Endodermal cell (in vitro differentiated cells): ENCODE data around the gene SPAG17. TPM values are rescaled to one million over a fixed set of nuclear protein-coding genes. Genes with fewer than 3 reads are reported as not detected.

Source experiments
- DNase-seq: peaks from one replicate; pipeline ENCODE4 v3.0.0-alpha.2; 2017
- H3K27ac ChIP-seq: 2 replicates; pipeline ENCODE4 v1.5.1; 2013; ENCODE audit warnings: mild to moderate bottlenecking, low read depth, low read length, moderate library complexity
- H3K27me3 ChIP-seq: 2 replicates; pipeline ENCODE4 v1.6.1; 2013; ENCODE audit warnings: mild to moderate bottlenecking, low read length, moderate library complexity; ENCODE audit not compliant: insufficient read depth, control insufficient read depth, poor library complexity, severe bottlenecking
- H3K36me3 ChIP-seq: 2 replicates; pipeline ENCODE4 v1.7.0; 2013; ENCODE audit warnings: mild to moderate bottlenecking, low read length, moderate library complexity; ENCODE audit not compliant: control insufficient read depth, insufficient read depth
- H3K4me1 ChIP-seq: one replicate; pipeline ENCODE4 v1.7.0; 2013; ENCODE audit warnings: low read length; ENCODE audit not compliant: control insufficient read depth, insufficient read depth
- H3K4me3 ChIP-seq: 2 replicates; pipeline ENCODE4 v1.5.1; 2013; ENCODE audit warnings: mild to moderate bottlenecking, low read length, moderate library complexity
- H3K9ac ChIP-seq: 2 replicates; pipeline ENCODE4 v1.6.1; 2013; ENCODE audit warnings: mild to moderate bottlenecking, low read length, moderate library complexity; ENCODE audit not compliant: poor library complexity, severe bottlenecking; ENCODE audit errors: extremely low read depth
- H3K9me3 ChIP-seq: 2 replicates; pipeline ENCODE4 v1.6.1; 2013; ENCODE audit warnings: mild to moderate bottlenecking, low read length, moderate library complexity; ENCODE audit not compliant: control insufficient read depth
- H3K27ac Mint-ChIP-seq: 2 replicates; pipeline ENCODE4 v1.8.0; 2020; ENCODE audit warnings: mixed read lengths
- H3K27me3 Mint-ChIP-seq: 2 replicates; pipeline ENCODE4 v1.8.0; 2021; ENCODE audit warnings: mild to moderate bottlenecking, mixed read lengths; ENCODE audit not compliant: insufficient read depth
- H3K36me3 Mint-ChIP-seq: 2 replicates; pipeline ENCODE4 v1.8.0; 2020; ENCODE audit warnings: low read depth, mixed read lengths
- H3K4me1 Mint-ChIP-seq: 2 replicates; pipeline ENCODE4 v1.8.0; 2020; ENCODE audit warnings: mixed read lengths
- H3K4me3 Mint-ChIP-seq: 2 replicates; pipeline ENCODE4 v1.8.0; 2020; ENCODE audit warnings: mild to moderate bottlenecking, moderate library complexity, mixed read lengths
- H3K9me3 Mint-ChIP-seq: 2 replicates; pipeline ENCODE4 v1.8.0; 2020; ENCODE audit warnings: mild to moderate bottlenecking, mixed read lengths
- WGBS, 2 experiments: methylation state at CpG; one replicate each; pipeline versions ENCODE4 v1.1.5 to v1.1.7; 2013; ENCODE audit warnings: missing lambda C conversion rate in 2 of 2, mixed read lengths in 1 of 2; ENCODE audit not compliant: insufficient coverage in 1 of 2, insufficient read length in 1 of 2; 5-methylcytosine and 5-hydroxymethylcytosine counted together
- total RNA-seq, 2 donors: library from RNA; stranded (reverse); fragmentation: NEBNext Ultra II Directional in 1 of 2; extraction: Animal tissue kit (Norgen Biotek cat#: 25700) in 1 of 2; gene quantifications; 2 replicates in 1 of 2; 3 replicates in 1 of 2; pipeline ENCODE4 v1.2.1, GENCODE V29; 2021
- TF ChIP-seq, protein P1 (sequence below): fragments of 200-600 bp; sonication (generic); conservative IDR thresholded peaks from 2 replicates; pipeline ENCODE4 v1.5.0; 2021; ENCODE audit warnings: antibody characterized with exemption, mild to moderate bottlenecking

Gene SPAG17
- total RNA-seq, 2 donors from 2014 or later = 5.0 to 6.3 TPM

DNA sequence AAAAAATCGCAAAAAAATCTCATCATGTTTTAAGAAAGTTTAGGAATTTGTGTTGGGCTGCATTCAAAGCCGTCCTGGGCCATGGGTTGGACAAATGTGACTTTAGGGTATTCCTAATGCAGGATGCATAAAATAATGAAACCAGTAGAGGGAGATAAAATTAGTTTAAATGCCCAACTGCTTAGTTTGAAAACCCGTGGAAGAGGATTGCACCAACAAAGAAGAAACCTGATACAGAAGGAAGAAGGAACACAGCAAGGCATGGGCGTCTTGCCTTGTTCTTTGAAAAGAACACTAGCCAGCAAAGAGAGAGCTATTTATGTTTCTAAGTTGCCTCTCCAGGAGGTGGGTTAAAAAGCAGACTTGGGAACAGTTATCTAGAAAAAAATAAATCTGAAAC is 217.6 kb downstream of the SPAG17 start:
- Histone ChIP-seq H3K4me1 (peaks cover 3% of the 10 kb centered on the region), H3K27me3 (no peaks in the 10 kb centered on the region), H3K27ac (no peak overlapping the region), H3K9ac (no peak overlapping the region), H3K36me3 (no peaks in the 10 kb centered on the region), H3K9me3 (no peaks in the 10 kb centered on the region), H3K4me3 (no peak overlapping the region)
- no peak for DNase-seq
- TF ChIP-seq, protein P1, sequence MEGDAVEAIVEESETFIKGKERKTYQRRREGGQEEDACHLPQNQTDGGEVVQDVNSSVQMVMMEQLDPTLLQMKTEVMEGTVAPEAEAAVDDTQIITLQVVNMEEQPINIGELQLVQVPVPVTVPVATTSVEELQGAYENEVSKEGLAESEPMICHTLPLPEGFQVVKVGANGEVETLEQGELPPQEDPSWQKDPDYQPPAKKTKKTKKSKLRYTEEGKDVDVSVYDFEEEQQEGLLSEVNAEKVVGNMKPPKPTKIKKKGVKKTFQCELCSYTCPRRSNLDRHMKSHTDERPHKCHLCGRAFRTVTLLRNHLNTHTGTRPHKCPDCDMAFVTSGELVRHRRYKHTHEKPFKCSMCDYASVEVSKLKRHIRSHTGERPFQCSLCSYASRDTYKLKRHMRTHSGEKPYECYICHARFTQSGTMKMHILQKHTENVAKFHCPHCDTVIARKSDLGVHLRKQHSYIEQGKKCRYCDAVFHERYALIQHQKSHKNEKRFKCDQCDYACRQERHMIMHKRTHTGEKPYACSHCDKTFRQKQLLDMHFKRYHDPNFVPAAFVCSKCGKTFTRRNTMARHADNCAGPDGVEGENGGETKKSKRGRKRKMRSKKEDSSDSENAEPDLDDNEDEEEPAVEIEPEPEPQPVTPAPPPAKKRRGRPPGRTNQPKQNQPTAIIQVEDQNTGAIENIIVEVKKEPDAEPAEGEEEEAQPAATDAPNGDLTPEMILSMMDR = peak; percentile 35
- Mint-ChIP-seq H3K27me3 (no peaks in the 10 kb centered on the region), H3K4me3 (no peak overlapping the region), H3K36me3 (no peaks in the 10 kb centered on the region), H3K4me1 (peaks cover 5% of the 10 kb centered on the region), H3K27ac (no peak overlapping the region), H3K9me3 (no peaks in the 10 kb centered on the region)
- WGBS, 2 experiments = 56 to 74% methylated on average over 3 to 4 of the region's 4 CpGs

DNA sequence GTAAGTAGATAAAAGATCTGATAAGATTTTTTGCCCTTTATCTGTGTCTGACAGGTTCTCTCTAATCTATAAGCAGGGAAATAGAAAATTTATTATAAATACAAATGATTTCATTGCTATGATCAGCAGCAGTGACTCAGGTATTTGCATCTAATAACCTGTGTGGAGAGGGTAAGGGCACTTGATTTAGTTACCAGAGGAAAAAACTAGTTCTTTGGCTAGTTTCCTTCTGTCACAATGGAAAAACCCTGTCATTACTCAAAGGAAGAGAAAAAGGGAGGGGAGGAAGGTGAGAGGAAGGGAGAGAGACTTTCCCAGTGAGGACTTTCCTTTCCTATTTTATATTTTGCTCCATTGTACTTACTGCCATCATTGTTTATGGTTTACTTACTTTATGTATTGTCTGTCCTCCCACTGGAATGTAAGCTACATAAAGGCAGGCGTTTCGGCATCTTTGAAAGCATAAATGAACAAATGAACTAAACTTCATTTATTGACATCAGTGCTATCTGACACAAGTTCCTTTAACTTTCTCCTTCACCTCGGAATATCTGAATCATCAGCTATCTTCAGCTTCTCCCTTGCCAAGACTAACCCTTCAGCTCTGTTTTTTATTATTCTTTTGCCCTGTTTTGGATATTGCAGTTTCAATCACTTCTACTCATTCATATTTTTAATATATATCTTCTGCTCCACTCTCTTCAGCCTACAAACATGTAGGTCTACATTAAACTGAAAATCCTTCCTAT is 220.6 kb downstream of the SPAG17 start:
- Histone ChIP-seq H3K4me1 (peaks cover 3% of the 10 kb centered on the region), H3K9me3 (no peaks in the 10 kb centered on the region), H3K27ac (no peak overlapping the region), H3K9ac (no peak overlapping the region), H3K36me3 (peaks cover 5% of the 10 kb centered on the region), H3K27me3 (no peaks in the 10 kb centered on the region), H3K4me3 (no peak overlapping the region)
- Mint-ChIP-seq H3K27ac (no peak overlapping the region), H3K27me3 (no peaks in the 10 kb centered on the region), H3K9me3 (no peaks in the 10 kb centered on the region), H3K36me3 (peaks cover 4% of the 10 kb centered on the region), H3K4me3 (no peak overlapping the region), H3K4me1 (peaks cover 5% of the 10 kb centered on the region)
- 86 to 91% methylated on average over 1 to 3 of the region's 3 CpGs for WGBS, 2 experiments
- no peak for DNase-seq
- TF ChIP-seq, protein P1 = no peak

DNA sequence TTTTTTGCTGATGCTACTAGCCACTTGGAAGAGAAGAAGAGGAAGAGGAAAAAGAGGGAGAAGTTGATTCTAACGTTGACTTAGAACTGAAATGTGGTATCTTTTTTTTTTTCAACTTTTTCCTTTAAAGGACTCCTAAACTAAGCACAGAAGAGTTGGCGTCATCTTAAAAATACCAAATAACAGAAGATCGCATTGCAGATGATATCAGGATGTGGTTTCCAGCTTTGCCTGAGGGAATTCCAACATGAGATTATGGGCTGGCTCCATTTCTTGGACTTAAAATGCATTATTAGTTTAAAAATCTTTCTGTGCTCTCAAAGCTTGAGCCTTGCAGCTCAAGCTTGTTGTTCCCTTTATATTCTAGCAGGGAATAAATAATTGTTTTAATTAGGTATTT is 225.7 kb downstream of the SPAG17 start:
- no peak overlapping the region for H3K27ac Mint-ChIP-seq
- H3K4me1 Mint-ChIP-seq = peaks cover 3% of the 10 kb centered on the region
- H3K36me3 Mint-ChIP-seq = peaks cover 33% of the 10 kb centered on the region
- peaks cover 47% of the 10 kb centered on the region for H3K36me3 ChIP-seq
- 94 to 100% methylated on average over 1 to 3 of the region's 3 CpGs for WGBS, 2 experiments
- no peak for DNase-seq
- no peaks in the 10 kb centered on the region for H3K27me3 ChIP-seq
- H3K9me3 ChIP-seq = no peaks in the 10 kb centered on the region
- no peak overlapping the region for H3K9ac ChIP-seq
- no peak overlapping the region for H3K27ac ChIP-seq
- peaks cover 3% of the 10 kb centered on the region for H3K4me1 ChIP-seq
- no peaks in the 10 kb centered on the region for H3K9me3 Mint-ChIP-seq
- no peak overlapping the region for H3K4me3 ChIP-seq
- no peak overlapping the region for H3K4me3 Mint-ChIP-seq
- TF ChIP-seq, protein P1 = no peak
- no peaks in the 10 kb centered on the region for H3K27me3 Mint-ChIP-seq
